Activated effector memory CD4-positive, alpha-beta T cell treated with Interleukin-2 at 50 U/mL for 16 hours (primary cell): ENCODE data around the gene ABTB1.
"Not testable (repeated sequence)": the region's sequence is repeated elsewhere in the genome, so short reads cannot be mapped to it uniquely, and the experiment has no call there.

ENCODE experiments used
- DNase-seq: peaks from one replicate; pipeline ENCODE4 v3.0.0-alpha.2; 2020

Gene ABTB1

GRCh38 chr3:127673191-127674100 lies 694 bp downstream of the ABTB1 start:
- no peak for DNase-seq

- no peak for DNase-seq
Measured at GRCh38 chr3:127674101-127674721, 1.5 kb downstream of the ABTB1 start.

- DNase-seq: no peak
Measured at GRCh38 chr3:127674790-127675189, 2.0 kb downstream of the ABTB1 start.

- no peak for DNase-seq
Measured at GRCh38 chr3:127675651-127676391, 3.1 kb downstream of the ABTB1 start.

GRCh38 chr3:127676456-127676855 lies 3.7 kb downstream of the ABTB1 start:
- DNase-seq: no peak

GRCh38 chr3:127676921-127677351 lies 4.2 kb downstream of the ABTB1 start:
- DNase-seq: no peak

GRCh38 chr3:127677541-127678314 lies 5.0 kb downstream of the ABTB1 start:
- no peak for DNase-seq

- no peak for DNase-seq
Measured at GRCh38 chr3:127678315-127678599, 5.5 kb downstream of the ABTB1 start.

- DNase-seq: no peak
Measured at GRCh38 chr3:127678611-127679533, 6.1 kb downstream of the ABTB1 start.

GRCh38 chr3:127679534-127680145 lies 6.9 kb downstream of the ABTB1 start:
- no peak for DNase-seq

GRCh38 chr3:127680146-127680661 lies 7.5 kb downstream of the ABTB1 start:
- no peak for DNase-seq

- no peak for DNase-seq
Measured at GRCh38 chr3:127680798-127681221, 8.1 kb downstream of the ABTB1 start.

- not testable (repeated sequence) for DNase-seq
Measured at GRCh38 chr3:127682175-127682554, 9.4 kb downstream of the ABTB1 start.

GRCh38 chr3:127682561-127682960 lies 9.8 kb downstream of the ABTB1 start:
- DNase-seq: no peak

GRCh38 chr3:127684871-127685707 lies 12.3 kb downstream of the ABTB1 start:
- no peak for DNase-seq

- DNase-seq: no peak
Measured at GRCh38 chr3:127685708-127686511, 13.2 kb downstream of the ABTB1 start.

- no peak for DNase-seq
Measured at GRCh38 chr3:127686512-127686894, 13.8 kb downstream of the ABTB1 start.

GRCh38 chr3:127687228-127687737 lies 14.5 kb downstream of the ABTB1 start:
- DNase-seq: no peak

- no peak for DNase-seq
Measured at GRCh38 chr3:127688022-127688415, 15.3 kb downstream of the ABTB1 start.
